HepG2 (cell line): ENCODE data around the gene ERLIN1. TPM values are rescaled to one million over a fixed set of nuclear protein-coding genes. Genes with fewer than 3 reads are reported as not detected.
A peak's percentile ranks its signal among the peaks of the same experiment; 100 is the strongest.

Source experiments
- ARID2 ChIP-seq: sonication (generic); formaldehyde crosslinking; IDR thresholded peaks from 2 replicates; pipeline ENCODE4 v1.8.1; 2022; ENCODE audit warnings: mild to moderate bottlenecking, missing genetic modification reagents, borderline replicate concordance
- BCLAF1 ChIP-seq: fragments of 450-650 bp; IDR thresholded peaks from 2 replicates; pipeline ENCODE4 v1.6.1; 2017; ENCODE audit warnings: mild to moderate bottlenecking
- BRD4 ChIP-seq: sonication (generic); formaldehyde crosslinking; IDR thresholded peaks from 2 replicates; pipeline ENCODE4 v1.4.0; 2020; ENCODE audit warnings: missing genetic modification reagents
- E2F5 ChIP-seq: sonication (generic); formaldehyde crosslinking; conservative IDR thresholded peaks from 2 replicates; pipeline ENCODE4 v1.4.0; 2020; ENCODE audit warnings: missing genetic modification reagents
- GTF3A ChIP-seq: sonication (generic); formaldehyde crosslinking; conservative IDR thresholded peaks from 2 replicates; pipeline ENCODE4 v1.4.0; 2020; ENCODE audit warnings: mild to moderate bottlenecking, missing genetic modification reagents
- HBP1 ChIP-seq: IDR thresholded peaks from 2 replicates; pipeline ENCODE4 v1.6.1; 2016; ENCODE audit warnings: low read depth, control low read depth
- HMGXB4 ChIP-seq, 2 experiments: sonication (generic) in 1 of 2; formaldehyde crosslinking in 1 of 2; IDR thresholded peaks; 2 replicates each; pipeline versions ENCODE4 v1.4.0 to v1.6.1; 2018 to 2020; ENCODE audit warnings: missing genetic modification reagents in 2 of 2, borderline replicate concordance in 1 of 2, low read depth in 1 of 2, mild to moderate bottlenecking in 1 of 2, missing biosample characterization in 1 of 2
- HNRNPH1 ChIP-seq: fragments of 200-400 bp; formaldehyde crosslinking; optimal IDR thresholded peaks from 2 replicates; pipeline ENCODE3; 2017; ENCODE audit warnings: mild to moderate bottlenecking, low read depth, low read length
- MAZ ChIP-seq, 2 experiments: sonication (generic) in 1 of 2; formaldehyde crosslinking in 1 of 2; IDR thresholded peaks; 2 replicates each; pipeline versions ENCODE4 v1.5.0 to v1.6.1; 2012 to 2020; ENCODE audit warnings: low read depth in 2 of 2, mild to moderate bottlenecking in 2 of 2, borderline replicate concordance in 1 of 2, improper control_type of control experiment in 1 of 2, low read length in 1 of 2, missing genetic modification reagents in 1 of 2, moderate library complexity in 1 of 2
- MTF1 ChIP-seq: sonication (generic); formaldehyde crosslinking; IDR thresholded peaks from 2 replicates; pipeline ENCODE4 v1.5.0; 2020; ENCODE audit warnings: missing genetic modification reagents
- POGZ ChIP-seq: sonication (generic); formaldehyde crosslinking; IDR thresholded peaks from 2 replicates; pipeline ENCODE4 v1.4.0; 2020; ENCODE audit warnings: mild to moderate bottlenecking, missing genetic modification reagents
- POLR2AphosphoS5 ChIP-seq: IDR thresholded peaks from 2 replicates; pipeline ENCODE4 v1.6.1; 2012; ENCODE audit warnings: low read depth, low read length
- RXRB ChIP-seq: IDR thresholded peaks from 2 replicates; pipeline ENCODE4 v1.6.1; 2016; ENCODE audit warnings: borderline replicate concordance, missing genetic modification reagents, missing compliant biosample characterization
- SOX5 ChIP-seq: IDR thresholded peaks from 2 replicates; pipeline ENCODE4 v1.6.1; 2016; ENCODE audit warnings: borderline replicate concordance
- SP140L ChIP-seq: sonication (generic); formaldehyde crosslinking; IDR thresholded peaks from 2 replicates; pipeline ENCODE4 v1.4.0; 2020; ENCODE audit warnings: missing genetic modification reagents, borderline replicate concordance
- TGIF2 ChIP-seq: IDR thresholded peaks from 2 replicates; pipeline ENCODE4 v1.6.1; 2016; ENCODE audit warnings: control low read depth, missing compliant biosample characterization
- ZBTB21 ChIP-seq: sonication (generic); formaldehyde crosslinking; IDR thresholded peaks from 2 replicates; pipeline ENCODE4 v1.4.0; 2020; ENCODE audit warnings: missing genetic modification reagents
- ZBTB7B ChIP-seq: sonication (generic); formaldehyde crosslinking; IDR thresholded peaks from 2 replicates; pipeline ENCODE4 v1.4.0; 2020; ENCODE audit warnings: missing genetic modification reagents
- ZMAT3 ChIP-seq: sonication (generic); formaldehyde crosslinking; conservative IDR thresholded peaks from 2 replicates; pipeline ENCODE4 v1.7.0; 2021; ENCODE audit warnings: missing genetic modification reagents
- ZNF251 ChIP-seq: sonication (generic); formaldehyde crosslinking; IDR thresholded peaks from 2 replicates; pipeline ENCODE4 v1.9.0; 2021; ENCODE audit warnings: mild to moderate bottlenecking, missing genetic modification reagents
- ZNF253 ChIP-seq: sonication (generic); formaldehyde crosslinking; IDR thresholded peaks from 2 replicates; pipeline ENCODE4 v1.8.0; 2022; ENCODE audit warnings: mild to moderate bottlenecking, missing genetic modification reagents, borderline replicate concordance
- ZNF570 ChIP-seq: sonication (generic); formaldehyde crosslinking; IDR thresholded peaks from 2 replicates; pipeline ENCODE4 v1.4.0; 2020; ENCODE audit warnings: mild to moderate bottlenecking, missing genetic modification reagents, borderline replicate concordance
- polyA plus RNA-seq, 8 experiments: library from polyadenylated mRNA; depleted of rRNA in 3 of 8; stranded (reverse) in 7 of 8; unstranded in 1 of 8; fragments of >200 nt; fragmentation: Illumina TruSeq in 4 of 8; extraction: Trizol in 4 of 8; gene quantifications; 2 replicates each; pipeline versions ENCODE4 v1.2.1 to v1.2.3, GENCODE V29; 2011 to 2016; ENCODE audit warnings: low read depth in 4 of 8, missing spikeins in 1 of 8, mixed read lengths in 1 of 8; ENCODE audit not compliant: insufficient read depth in 1 of 8
- total RNA-seq, 5 experiments: library from RNA; depleted of rRNA; stranded (reverse); fragments of >200 nt; fragmentation: Illumina TruSeq; extraction: Trizol; gene quantifications; 2 replicates each; pipeline ENCODE4 v1.2.3, GENCODE V29; 2016; ENCODE audit warnings: low read depth in 1 of 5

ERLIN1 gene
- total and polyA plus RNA-seq, 2 of the 13 experiments (the other 11 are each of a cell fraction or from before 2014, with no cell fraction given) = 56.8 to 69.3 TPM

- no peak for TF ChIP-seq ZBTB7B
- no peak for TF ChIP-seq BCLAF1
- TF ChIP-seq POLR2AphosphoS5 = peak; percentile 55
- peak; percentile 90 for TF ChIP-seq TGIF2
- TF ChIP-seq HNRNPH1 = no peak
- TF ChIP-seq GTF3A (CRISPR knock-in tag) = no peak
- no peak; the same call in 1 of the 2 replicates for TF ChIP-seq ARID2 (CRISPR knock-in tag)
- TF ChIP-seq ZBTB21 (CRISPR knock-in tag) = peak; percentile 88
- peak; percentile 84; the same call in 1 of the 2 replicates for TF ChIP-seq RXRB
- peak; percentile 32 to 56; a peak in 2 of 4 replicates for TF ChIP-seq HMGXB4 (CRISPR knock-in tag; IDR thresholded peaks at IDR 0.05; ENCODE audit: borderline replicate concordance in 1 of 2, low read depth in 1 of 2)
- TF ChIP-seq POGZ (CRISPR knock-in tag) = peak; percentile 86
- TF ChIP-seq ZMAT3 (CRISPR knock-in tag) = peak; percentile 52; the same call in 1 of the 2 replicates
- no peak for TF ChIP-seq E2F5 (CRISPR knock-in tag)
- TF ChIP-seq BRD4 (CRISPR knock-in tag) = peak; percentile 75; the same call in 1 of the 2 replicates
- no peak for TF ChIP-seq ZNF253
- TF ChIP-seq SOX5 (CRISPR knock-in tag) = peak; percentile 95
- TF ChIP-seq MTF1 = no peak
- TF ChIP-seq MAZ (IDR thresholded peaks at IDR 0.05; ENCODE audit: borderline replicate concordance, low read depth, low read length) = peak; percentile 88
- peak; percentile 88 for TF ChIP-seq MAZ (CRISPR knock-in tag; IDR thresholded peaks at IDR 0.05; ENCODE audit: low read depth)
- no peak; the same call in 1 of the 2 replicates for TF ChIP-seq HBP1 (CRISPR knock-in tag)
- TF ChIP-seq ZNF251 = no peak
- TF ChIP-seq SP140L (CRISPR knock-in tag) = 0 out of 2 replicates have a peak, but pooled peaks have one; percentile 15
- no peak for TF ChIP-seq ZNF570
These were observed 84.4 kb downstream of the ERLIN1 start (continued) for GRCh38 chr10:100101192-100102076.
